GM23248 (cell line): ENCODE measurements around the gene TBC1D14. TPM values are rescaled to one million over a fixed set of nuclear protein-coding genes. Genes with fewer than 3 reads are reported as not detected.
A peak's percentile ranks its signal among the peaks of the same experiment; 100 is the strongest.

Source experiments
- DNase-seq: peaks from one replicate; pipeline ENCODE4 v3.0.0-alpha.2; 2015
- H2AFZ ChIP-seq: fragments of 200-600 bp; sonication (generic); 2 replicates; pipeline ENCODE4 v1.6.1; 2016; ENCODE audit warnings: antibody characterized with exemption
- H3F3A ChIP-seq: fragments of 200-600 bp; sonication (generic); 2 replicates; pipeline ENCODE4 v1.6.1; 2016; ENCODE audit warnings: mild to moderate bottlenecking, antibody characterized with exemption, mixed run types; ENCODE audit not compliant: insufficient read depth
- H3K27ac ChIP-seq: fragments of 200-600 bp; sonication (generic); 2 replicates; pipeline ENCODE4 v1.5.1; 2016; ENCODE audit warnings: mild to moderate bottlenecking
- H3K27me3 ChIP-seq: fragments of 200-600 bp; sonication (generic); replicated peaks from 2 replicates; pipeline ENCODE4 v1.6.1; 2016; ENCODE audit warnings: mild to moderate bottlenecking; ENCODE audit not compliant: insufficient read depth
- H3K36me3 ChIP-seq: fragments of 200-600 bp; sonication (generic); 2 replicates; pipeline ENCODE4 v1.6.1; 2016; ENCODE audit warnings: low read depth, mild to moderate bottlenecking
- H3K4me1 ChIP-seq: fragments of 200-600 bp; sonication (generic); 2 replicates; pipeline ENCODE4 v1.6.1; 2016; ENCODE audit warnings: mild to moderate bottlenecking; ENCODE audit not compliant: insufficient read depth
- H3K4me2 ChIP-seq: fragments of 200-600 bp; sonication (generic); one replicate; pipeline ENCODE4 v1.6.1; 2016; ENCODE audit warnings: mild to moderate bottlenecking; ENCODE audit not compliant: unreplicated experiment
- H3K4me3 ChIP-seq: fragments of 200-600 bp; sonication (generic); 2 replicates; pipeline ENCODE4 v1.5.1; 2016; ENCODE audit warnings: mild to moderate bottlenecking
- H3K79me2 ChIP-seq: fragments of 200-600 bp; sonication (generic); 2 replicates; pipeline ENCODE4 v1.6.1; 2016; ENCODE audit warnings: mild to moderate bottlenecking; ENCODE audit not compliant: insufficient read depth
- H3K9ac ChIP-seq: fragments of 200-600 bp; sonication (generic); 2 replicates; pipeline ENCODE4 v1.6.1; 2016; ENCODE audit warnings: mild to moderate bottlenecking
- H3K9me2 ChIP-seq: fragments of 200-600 bp; sonication (generic); 2 replicates; pipeline ENCODE4 v1.6.1; 2016; ENCODE audit warnings: mixed run types, mild to moderate bottlenecking, moderate library complexity; ENCODE audit not compliant: insufficient read depth
- H3K9me3 ChIP-seq: fragments of 200-600 bp; sonication (generic); one replicate; pipeline ENCODE4 v1.6.1; 2017; ENCODE audit warnings: low read depth
- H4K20me1 ChIP-seq: fragments of 200-600 bp; sonication (generic); 2 replicates; pipeline ENCODE4 v1.6.0; 2016; ENCODE audit not compliant: insufficient read depth
- EZH2 ChIP-seq: fragments of 200-600 bp; sonication (generic); IDR thresholded peaks from 2 replicates; pipeline ENCODE4 v1.6.1; 2018; ENCODE audit warnings: antibody characterized with exemption, mild to moderate bottlenecking; ENCODE audit not compliant: insufficient read depth, poor library complexity, severe bottlenecking
- EZH2phosphoT487 ChIP-seq: fragments of 200-600 bp; sonication (generic); IDR thresholded peaks from 2 replicates; pipeline ENCODE4 v1.6.1; 2018; ENCODE audit warnings: antibody characterized with exemption, moderate library complexity, mild to moderate bottlenecking, low read depth; ENCODE audit not compliant: insufficient read depth
- WGBS, 2 experiments: methylation state at CpG; one replicate each; pipeline ENCODE4 v1.1.6; 2015 to 2017; ENCODE audit warnings: low lambda C conversion rate in 2 of 2, low coverage in 1 of 2; ENCODE audit errors: missing lambda C conversion rate in 2 of 2; 5-methylcytosine and 5-hydroxymethylcytosine counted together
- in situ Hi-C: fragments of 300-500 bp; cut with MboI; formaldehyde crosslinking; loops from 2 replicates; pipeline ENCODE4 v1.15.0; 2020
- polyA plus RNA-seq: library from polyadenylated mRNA; unstranded; fragments of >200 nt; fragmentation: Nextera tagmentation; extraction: Ambion mirVana; gene quantifications from 2 replicates; pipeline ENCODE4 v1.2.1, GENCODE V29; 2016
- total RNA-seq: library from RNA; depleted of rRNA; stranded (reverse); fragments of >200 nt; shearing (Covaris generic); gene quantifications from 2 replicates; pipeline ENCODE4 v1.2.3, GENCODE V29; 2014

TBC1D14 gene
- total and polyA plus RNA-seq, 2 experiments from 2014 or later = 20.4 to 39.1 TPM

DNA sequence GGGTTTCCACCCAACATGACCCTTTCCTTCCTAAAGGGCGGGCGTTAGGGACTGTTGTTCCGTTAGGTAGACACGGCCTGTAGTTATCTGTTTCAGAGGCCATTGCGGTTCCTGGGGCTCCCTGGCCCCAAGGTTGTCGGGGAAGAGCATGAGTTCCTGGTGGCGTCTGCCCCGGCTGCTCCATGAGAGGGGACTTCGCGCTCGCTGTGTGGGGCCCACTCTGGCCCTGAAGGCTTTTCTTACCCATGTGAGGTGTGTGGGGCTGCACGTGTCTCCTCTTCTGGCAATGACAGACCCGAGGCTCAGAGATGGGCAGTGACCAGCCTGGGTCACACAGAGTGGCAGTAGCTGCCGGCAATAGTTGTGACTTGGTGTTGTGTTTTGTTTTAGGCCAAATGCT is 142.7 kb downstream of the TBC1D14 start:
- peaks cover 100% of the 10 kb centered on the region for H3K79me2 ChIP-seq
- no peak for DNase-seq
- in situ Hi-C loops = no loop called here

DNA sequence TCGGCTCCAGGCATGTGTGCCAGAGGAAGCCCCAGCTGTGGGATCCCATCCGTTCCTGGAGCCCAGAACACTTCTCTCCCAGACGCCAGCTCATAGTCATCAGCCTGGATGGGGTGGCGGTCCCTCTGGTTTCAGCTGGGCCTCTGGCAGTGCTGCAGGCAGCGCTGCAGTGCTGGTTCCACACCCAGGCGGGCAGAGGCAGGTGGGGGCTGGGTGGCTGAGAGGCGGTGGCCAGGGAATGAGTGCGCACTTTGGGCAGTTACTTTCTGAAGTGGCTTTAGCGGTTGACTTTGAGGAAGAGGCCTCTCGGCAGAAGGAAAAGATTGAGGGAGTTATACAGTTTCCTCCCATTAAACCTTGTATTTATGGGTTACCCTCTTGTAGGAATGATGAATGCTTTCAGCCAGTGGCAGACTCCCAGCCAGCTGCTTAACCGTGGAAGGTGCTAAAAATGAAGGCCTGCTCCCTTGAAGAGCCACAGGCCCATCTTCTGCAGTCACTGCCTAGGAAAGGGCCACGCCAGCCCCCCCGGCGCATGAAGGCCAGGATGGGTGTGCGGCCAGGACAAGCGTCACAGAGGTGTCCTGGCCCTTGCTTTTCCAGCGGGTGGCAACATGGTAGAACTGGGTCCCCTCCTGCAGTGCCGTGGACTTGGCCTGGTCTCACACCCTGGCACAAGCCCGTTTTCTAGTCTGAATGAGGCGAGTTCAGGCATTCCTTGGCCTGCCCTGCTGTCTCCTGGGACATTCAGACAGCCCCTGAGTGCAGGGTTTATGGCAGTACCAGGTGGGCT is 143.5 kb downstream of the TBC1D14 start:
- Histone ChIP-seq H3K79me2 (peaks cover 100% of the 10 kb centered on the region), H3K36me3 (peaks cover 15% of the 10 kb centered on the region; the same call in 1 of the 2 replicates), H3K4me3 (no peak overlapping the region), H3K4me2 (peak overlapping the region; percentile 18), H3K27ac (peak overlapping the region; percentile 51), H2AFZ (no peak overlapping the region), H4K20me1 (no peaks in the 10 kb centered on the region), H3K27me3 (no peaks in the 10 kb centered on the region), H3F3A (peaks cover 6% of the 10 kb centered on the region; the same call in 1 of the 2 replicates), H3K9ac (peak overlapping the region; percentile 44; the same call in 1 of the 2 replicates), H3K9me2 (no peaks in the 10 kb centered on the region), H3K4me1 (peaks cover 10% of the 10 kb centered on the region), H3K9me3 (no peaks in the 10 kb centered on the region)
- in situ Hi-C loops = no loop called here
- no peak for TF ChIP-seq EZH2phosphoT487
- TF ChIP-seq EZH2 = no peak
- peak; percentile 72 for DNase-seq
- 50 to 52% methylated on average over 20 of the region's 20 CpGs for WGBS, 2 experiments

More for the DNA sequence above, 142.7 kb downstream of the TBC1D14 start:
- H3K9ac ChIP-seq = peak overlapping the region; percentile 44; the same call in 1 of the 2 replicates
- peaks cover 10% of the 10 kb centered on the region for H3K4me1 ChIP-seq
- H3K4me3 ChIP-seq = no peak overlapping the region
- WGBS, 2 experiments = 78 to 79% methylated on average over 14 of the region's 14 CpGs
- peak overlapping the region; percentile 18 for H3K4me2 ChIP-seq
- peaks cover 15% of the 10 kb centered on the region; the same call in 1 of the 2 replicates for H3K36me3 ChIP-seq
- no peaks in the 10 kb centered on the region for H3K9me3 ChIP-seq
- TF ChIP-seq EZH2 = no peak
- no peak for TF ChIP-seq EZH2phosphoT487
- H3F3A ChIP-seq = peaks cover 6% of the 10 kb centered on the region; the same call in 1 of the 2 replicates
- no peaks in the 10 kb centered on the region; the same call in 1 of the 2 replicates for H4K20me1 ChIP-seq
- H3K27ac ChIP-seq = peak overlapping the region; percentile 51
- H3K9me2 ChIP-seq = no peaks in the 10 kb centered on the region
- H3K27me3 ChIP-seq = no peaks in the 10 kb centered on the region
- H2AFZ ChIP-seq = no peak overlapping the region

DNA sequence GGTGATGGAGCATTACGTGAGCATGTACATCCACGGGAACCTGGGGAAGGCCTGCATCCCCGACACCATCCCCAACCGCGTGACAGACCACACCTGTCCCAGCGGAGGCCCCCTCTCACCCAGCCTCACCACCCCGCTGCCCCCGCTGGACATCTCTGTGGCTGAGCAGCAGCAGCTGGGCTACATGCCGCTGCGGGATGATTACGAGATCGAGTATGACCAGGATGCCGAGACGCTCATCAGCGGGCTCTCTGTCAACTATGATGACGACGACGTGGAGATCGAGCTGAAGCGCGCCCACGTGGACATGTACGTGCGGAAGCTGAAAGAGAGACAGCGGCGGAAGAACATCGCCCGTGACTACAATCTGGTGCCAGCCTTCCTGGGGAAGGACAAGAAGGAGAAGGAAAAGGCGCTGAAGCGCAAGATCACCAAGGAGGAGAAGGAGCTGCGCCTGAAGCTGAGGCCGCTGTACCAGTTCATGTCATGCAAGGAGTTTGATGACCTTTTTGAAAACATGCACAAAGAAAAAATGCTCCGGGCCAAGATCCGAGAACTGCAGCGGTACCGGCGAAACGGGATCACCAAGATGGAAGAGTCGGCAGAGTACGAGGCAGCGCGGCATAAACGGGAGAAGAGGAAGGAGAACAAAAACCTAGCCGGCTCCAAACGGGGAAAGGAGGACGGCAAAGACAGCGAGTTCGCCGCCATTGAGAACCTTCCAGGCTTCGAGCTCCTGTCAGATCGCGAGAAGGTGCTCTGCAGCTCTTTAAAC is 144.7 kb downstream of the TBC1D14 start:
- H3K9me3 ChIP-seq = no peaks in the 10 kb centered on the region
- H2AFZ ChIP-seq = no peak overlapping the region
- no peaks in the 10 kb centered on the region for H4K20me1 ChIP-seq
- peaks cover 10% of the 10 kb centered on the region for H3K4me1 ChIP-seq
- in situ Hi-C loops = no loop called here
- peaks cover 17% of the 10 kb centered on the region for H3F3A ChIP-seq
- no peak overlapping the region for H3K4me2 ChIP-seq
- H3K27me3 ChIP-seq = no peaks in the 10 kb centered on the region
- H3K79me2 ChIP-seq = peaks cover 99% of the 10 kb centered on the region
- TF ChIP-seq EZH2 (no peak), EZH2phosphoT487 (no peak)
- H3K36me3 ChIP-seq = peaks cover 15% of the 10 kb centered on the region; the same call in 1 of the 2 replicates
- WGBS, 2 experiments = 97% methylated on average over 44 to 52 of the region's 52 CpGs
- no peak overlapping the region for H3K27ac ChIP-seq
- H3K4me3 ChIP-seq = no peak overlapping the region
- no peak for DNase-seq
- no peaks in the 10 kb centered on the region for H3K9me2 ChIP-seq
- no peak overlapping the region for H3K9ac ChIP-seq
